Glutamatergic neuron (in vitro differentiated cells): Measurements from ENCODE around the gene TAOK2. TPM values are rescaled to one million over a fixed set of nuclear protein-coding genes. Genes with fewer than 3 reads are reported as not detected.

ENCODE experiments used
- DNase-seq: peaks from one replicate; pipeline ENCODE4 v3.0.0; 2022
- H3K27ac Mint-ChIP-seq: one replicate; pipeline ENCODE4 v1.8.0; 2020; ENCODE audit warnings: mild to moderate bottlenecking, mixed read lengths, inconsistent platforms; ENCODE audit not compliant: unreplicated experiment
- H3K27me3 Mint-ChIP-seq: one replicate; pipeline ENCODE4 v1.8.0; 2020; ENCODE audit warnings: mild to moderate bottlenecking, moderate library complexity, mixed read lengths, inconsistent platforms; ENCODE audit not compliant: unreplicated experiment
- H3K36me3 Mint-ChIP-seq: one replicate; pipeline ENCODE4 v1.8.0; 2020; ENCODE audit warnings: mild to moderate bottlenecking, mixed read lengths, inconsistent platforms; ENCODE audit not compliant: unreplicated experiment
- H3K4me1 Mint-ChIP-seq: one replicate; pipeline ENCODE4 v1.8.0; 2020; ENCODE audit warnings: mild to moderate bottlenecking, low read depth, mixed read lengths, inconsistent platforms; ENCODE audit not compliant: unreplicated experiment
- H3K4me3 Mint-ChIP-seq: one replicate; pipeline ENCODE4 v1.8.0; 2020; ENCODE audit warnings: mild to moderate bottlenecking, mixed read lengths, inconsistent platforms; ENCODE audit not compliant: unreplicated experiment
- H3K9me3 Mint-ChIP-seq: one replicate; pipeline ENCODE4 v1.8.0; 2020; ENCODE audit warnings: mild to moderate bottlenecking, moderate library complexity, mixed read lengths, inconsistent platforms; ENCODE audit not compliant: unreplicated experiment
- total RNA-seq: library from RNA; stranded (reverse); fragmentation: NEBNext Ultra II Directional; extraction: Animal tissue kit (Norgen Biotek cat#: 25700); gene quantifications from one replicate; pipeline ENCODE4 v1.2.1, GENCODE V29; 2021; ENCODE audit not compliant: unreplicated experiment
- TF ChIP-seq, protein P1 (sequence below): fragments of 200-600 bp; sonication (generic); IDR thresholded peaks from one replicate; pipeline ENCODE4 v1.5.0; 2021; ENCODE audit not compliant: partially characterized antibody, unreplicated experiment

The TAOK2 gene
- total RNA-seq, 1 donor from 2014 or later, result 58.5 TPM

DNA sequence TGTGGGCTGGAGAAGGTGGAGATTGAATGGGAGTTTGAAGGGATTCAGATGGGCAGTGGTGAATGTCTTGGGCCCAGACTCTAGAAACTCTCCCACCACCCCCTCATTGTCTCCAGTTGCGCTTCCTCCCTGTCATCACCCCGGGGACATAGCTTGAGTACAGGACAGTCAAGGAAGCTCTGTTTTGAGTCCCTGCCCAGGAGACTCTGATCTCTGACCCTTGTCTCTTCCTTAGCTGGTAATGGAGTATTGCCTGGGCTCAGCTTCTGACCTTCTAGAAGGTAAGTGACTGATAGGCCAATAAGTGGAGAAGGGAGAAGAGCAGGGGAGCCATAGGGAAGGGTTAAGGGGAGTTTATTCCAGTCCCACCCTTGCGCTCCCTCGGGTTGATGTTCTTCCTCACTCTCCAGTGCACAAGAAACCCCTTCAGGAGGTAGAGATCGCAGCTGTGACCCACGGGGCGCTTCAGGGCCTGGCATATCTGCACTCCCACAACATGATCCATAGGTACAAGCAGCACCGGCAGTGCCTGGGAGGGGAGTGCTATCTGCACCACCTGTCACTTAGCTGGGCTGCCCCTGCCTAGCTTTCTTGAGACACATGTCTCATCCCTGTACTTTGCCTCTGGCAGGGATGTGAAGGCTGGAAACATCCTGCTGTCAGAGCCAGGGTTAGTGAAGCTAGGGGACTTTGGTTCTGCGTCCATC is 5.0 kb downstream of the TAOK2 start:
- Mint-ChIP-seq H3K27me3 (peaks cover 8% of the 10 kb centered on the region), H3K36me3 (peaks cover 7% of the 10 kb centered on the region), H3K4me1 (peaks cover 25% of the 10 kb centered on the region), H3K9me3 (peaks cover 13% of the 10 kb centered on the region), H3K27ac (no peak overlapping the region), H3K4me3 (no peak overlapping the region)
- no peak for DNase-seq
- TF ChIP-seq, protein P1, sequence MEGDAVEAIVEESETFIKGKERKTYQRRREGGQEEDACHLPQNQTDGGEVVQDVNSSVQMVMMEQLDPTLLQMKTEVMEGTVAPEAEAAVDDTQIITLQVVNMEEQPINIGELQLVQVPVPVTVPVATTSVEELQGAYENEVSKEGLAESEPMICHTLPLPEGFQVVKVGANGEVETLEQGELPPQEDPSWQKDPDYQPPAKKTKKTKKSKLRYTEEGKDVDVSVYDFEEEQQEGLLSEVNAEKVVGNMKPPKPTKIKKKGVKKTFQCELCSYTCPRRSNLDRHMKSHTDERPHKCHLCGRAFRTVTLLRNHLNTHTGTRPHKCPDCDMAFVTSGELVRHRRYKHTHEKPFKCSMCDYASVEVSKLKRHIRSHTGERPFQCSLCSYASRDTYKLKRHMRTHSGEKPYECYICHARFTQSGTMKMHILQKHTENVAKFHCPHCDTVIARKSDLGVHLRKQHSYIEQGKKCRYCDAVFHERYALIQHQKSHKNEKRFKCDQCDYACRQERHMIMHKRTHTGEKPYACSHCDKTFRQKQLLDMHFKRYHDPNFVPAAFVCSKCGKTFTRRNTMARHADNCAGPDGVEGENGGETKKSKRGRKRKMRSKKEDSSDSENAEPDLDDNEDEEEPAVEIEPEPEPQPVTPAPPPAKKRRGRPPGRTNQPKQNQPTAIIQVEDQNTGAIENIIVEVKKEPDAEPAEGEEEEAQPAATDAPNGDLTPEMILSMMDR, result no peak

DNA sequence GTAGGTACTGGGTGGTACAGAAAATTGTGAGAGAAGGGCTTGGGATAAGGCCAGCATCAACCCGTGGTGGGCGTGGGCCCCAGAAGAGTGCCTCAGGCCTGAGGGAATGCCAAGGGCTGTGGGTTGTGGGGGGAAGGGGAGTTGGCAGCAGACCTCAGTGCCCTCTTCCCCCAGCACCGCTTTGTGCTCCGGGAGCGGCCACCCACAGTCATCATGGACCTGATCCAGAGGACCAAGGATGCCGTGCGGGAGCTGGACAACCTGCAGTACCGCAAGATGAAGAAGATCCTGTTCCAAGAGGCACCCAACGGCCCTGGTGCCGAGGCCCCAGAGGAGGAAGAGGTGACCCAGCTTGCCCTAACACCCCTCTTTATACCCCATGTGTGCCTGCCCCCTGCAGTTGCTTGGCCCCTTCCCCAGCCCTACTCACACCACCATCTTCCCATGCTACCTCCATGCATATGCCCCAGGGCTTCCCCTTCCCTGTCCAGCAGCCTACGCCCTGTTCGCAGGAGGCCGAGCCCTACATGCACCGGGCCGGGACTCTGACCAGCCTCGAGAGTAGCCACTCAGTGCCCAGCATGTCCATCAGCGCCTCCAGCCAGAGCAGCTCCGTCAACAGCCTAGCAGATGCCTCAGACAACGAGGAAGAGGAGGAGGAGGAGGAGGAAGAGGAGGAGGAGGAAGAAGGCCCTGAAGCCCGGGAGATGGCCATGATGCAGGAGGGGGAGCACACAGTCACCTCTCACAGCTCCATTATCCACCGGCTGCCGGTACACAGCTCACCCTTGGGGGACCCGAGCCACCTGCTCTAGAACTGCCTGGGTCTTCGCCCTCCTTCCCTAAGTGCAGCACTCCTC is 9.1 kb downstream of the TAOK2 start:
- Mint-ChIP-seq H3K9me3 (peaks cover 9% of the 10 kb centered on the region), H3K4me3 (no peak overlapping the region), H3K27me3 (peaks cover 10% of the 10 kb centered on the region), H3K4me1 (no peaks in the 10 kb centered on the region), H3K36me3 (peaks cover 7% of the 10 kb centered on the region), H3K27ac (no peak overlapping the region)
- DNase-seq, result no peak
- TF ChIP-seq, protein P1, result no peak

DNA sequence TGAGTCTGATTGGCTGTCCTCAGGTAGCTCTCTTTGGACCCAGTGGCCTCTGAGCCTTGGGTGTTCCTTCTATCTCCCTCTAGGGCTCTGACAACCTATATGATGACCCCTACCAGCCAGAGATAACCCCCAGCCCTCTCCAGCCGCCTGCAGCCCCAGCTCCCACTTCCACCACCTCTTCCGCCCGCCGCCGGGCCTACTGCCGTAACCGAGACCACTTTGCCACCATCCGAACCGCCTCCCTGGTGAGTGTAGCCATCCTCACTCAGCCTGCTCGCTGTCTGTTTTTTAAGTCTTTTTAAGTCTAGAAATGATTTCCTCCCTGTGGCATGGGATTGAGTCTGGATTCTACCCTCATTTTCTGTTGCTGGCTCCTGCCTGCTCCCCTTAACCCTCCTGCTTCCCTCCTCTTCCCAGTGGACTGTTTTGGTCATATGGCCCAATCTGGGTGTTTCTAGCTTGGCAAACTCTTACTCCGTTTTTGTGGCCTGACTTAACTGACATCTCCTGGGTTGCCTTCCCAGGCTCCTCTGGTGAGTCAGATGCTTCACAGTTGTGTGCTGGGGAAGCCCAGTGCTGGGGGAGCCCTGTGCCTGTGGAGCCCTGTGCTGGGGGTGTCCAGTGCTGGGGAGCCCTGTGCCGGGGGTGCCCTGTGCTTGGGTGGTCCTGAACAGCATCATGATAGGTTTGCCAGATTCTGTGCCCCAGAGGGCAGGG is 9.9 kb downstream of the TAOK2 start:
- Mint-ChIP-seq H3K27me3 (peaks cover 11% of the 10 kb centered on the region), H3K36me3 (peaks cover 7% of the 10 kb centered on the region), H3K4me1 (no peaks in the 10 kb centered on the region), H3K9me3 (peaks cover 9% of the 10 kb centered on the region), H3K27ac (no peak overlapping the region), H3K4me3 (no peak overlapping the region)
- TF ChIP-seq, protein P1, result no peak
- DNase-seq, result no peak

DNA sequence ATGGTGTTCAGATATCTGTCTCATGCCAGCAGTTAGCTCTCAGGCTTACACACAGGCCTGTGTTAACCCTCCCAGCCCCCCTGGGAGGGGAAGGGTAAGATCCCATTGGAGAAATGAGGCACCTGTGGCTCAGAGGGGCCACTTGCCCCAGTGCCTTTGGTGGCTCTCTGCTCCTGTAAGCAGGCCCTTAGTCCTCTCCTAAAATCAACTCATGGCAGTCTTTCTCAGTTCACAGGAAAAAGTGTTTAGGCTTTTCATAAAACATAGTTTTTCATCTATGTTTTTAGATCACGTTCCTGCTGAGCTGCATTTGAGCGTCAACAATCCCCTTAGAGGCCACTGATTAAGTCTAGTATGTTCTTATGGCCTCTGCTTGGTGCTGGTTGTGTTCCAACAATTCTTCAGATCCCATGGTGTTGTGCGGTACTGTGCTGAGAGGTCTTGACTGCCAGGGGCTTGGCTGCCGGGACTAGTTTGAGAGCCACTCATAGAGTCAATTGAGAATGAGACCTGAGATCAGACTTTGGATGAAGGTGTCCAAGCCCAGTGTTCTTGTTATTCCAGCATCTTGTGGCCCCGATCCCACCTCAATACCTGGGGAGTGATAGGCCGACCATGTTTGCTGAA is 10.6 kb downstream of the TAOK2 start:
- H3K27ac Mint-ChIP-seq, result no peak overlapping the region
- H3K9me3 Mint-ChIP-seq, result peaks cover 9% of the 10 kb centered on the region

More for the DNA sequence above, 10.6 kb downstream of the TAOK2 start:
- peaks cover 15% of the 10 kb centered on the region for H3K27me3 Mint-ChIP-seq
- TF ChIP-seq, protein P1, result no peak
- peaks cover 12% of the 10 kb centered on the region for H3K36me3 Mint-ChIP-seq
- DNase-seq, result no peak
- no peak overlapping the region for H3K4me3 Mint-ChIP-seq
- no peaks in the 10 kb centered on the region for H3K4me1 Mint-ChIP-seq
